ENCODE results near the gene RNF224. TPM values are rescaled to one million over a fixed set of nuclear protein-coding genes. Genes with fewer than 3 reads are reported as not detected.

RNF224 gene
- total RNA-seq, 1 experiment from 2014 or later, result 0.30 TPM

GRCh38 chr9:137218754-137219271, 8.5 kb upstream of the RNF224 start:
- Histone ChIP-seq H4K20me1 (ENCODE audit: insufficient read depth) (no peaks in the 10 kb centered on the region), H3K4me1 (ENCODE audit: control insufficient read depth in 1 of 2, insufficient read depth in 2 of 2, low read length in 2 of 2) (peaks cover 28 to 59% of the 10 kb centered on the region in 2 experiments), H3K4me2 (ENCODE audit: low read length) (peak overlapping the region; percentile 77), H2AFZ (ENCODE audit: low read depth, low read length, poor library complexity, severe bottlenecking) (no peak overlapping the region), H3K79me2 (ENCODE audit: insufficient read depth, low read length) (no peaks in the 10 kb centered on the region), H3K36me3 (ENCODE audit: control insufficient read depth in 1 of 2, insufficient read depth in 2 of 2, low read length in 2 of 2) (no peaks in the 10 kb centered on the region), H3K27me3 (ENCODE audit: insufficient read depth, low read length) (no peaks in the 10 kb centered on the region), H3K27ac (ENCODE audit: low read depth, low read length) (peak overlapping the region; percentile 94), H3K4me3 (replicated peaks in 1 of 2; ENCODE audit: low read depth in 1 of 2, low read length in 2 of 2) (0 out of 4 replicates have a peak overlapping the region, but pooled peaks of 1 of the 2 experiments have one; percentile 16), H3K9me2 (ENCODE audit: insufficient read depth) (no peaks in the 10 kb centered on the region), H3K9me3 (ENCODE audit: control insufficient read depth in 1 of 2, insufficient read depth in 1 of 2, low read depth in 1 of 2, low read length in 2 of 2) (no peaks in the 10 kb centered on the region), H3K9ac (ENCODE audit: low read length) (peak overlapping the region; percentile 46)
- no peak for DNase-seq (ENCODE audit: low read depth, low spot score)
- ChIA-PET POLR2A (interaction anchor here (0.6 to 1.2 kb wide), 4 partner anchors 9 to 105 kb away, joined by 3 to 7 read pairs (median 3); partner anchors contain the start of genes RNF224, TPRN and TUBB4B), CTCF (interaction anchor here (1.1 kb wide), 1 partner anchor 68 kb away, joined by 4 read pairs; no protein-coding TSS in a partner anchor), RAD21 (ENCODE audit: low non-redundant PET in 1 of 2, low total read pairs in 2 of 2, uncharacterized antibody in 2 of 2, unreplicated experiment in 2 of 2) (interaction anchor here in 1 of 2 experiments (0.7 kb wide), 1 partner anchor 20 kb away, joined by 4 read pairs; no protein-coding TSS in a partner anchor)
- peak; percentile 12; the same call in 1 of the 2 replicates for ATAC-seq
- no TSS peak for BruUV-seq (replicated peaks)
- intact Hi-C loops (cut with micrococcal nuclease), result no loop called here
- TF ChIP-seq CEBPB (IDR thresholded peaks at IDR 0.05; ENCODE audit: low read depth), result no peak
- TF ChIP-seq ZFX (IDR thresholded peaks at IDR 0.05), result no peak
- TF ChIP-seq MAX (IDR thresholded peaks at IDR 0.05), result no peak
- no peak for TF ChIP-seq RAD21 (IDR thresholded peaks at IDR 0.05; ENCODE audit: low read depth)
- peak; percentile 71 for TF ChIP-seq TCF7L2 (IDR thresholded peaks at IDR 0.05; ENCODE audit: borderline replicate concordance, extremely low read depth, insufficient read depth, insufficient read length)
- TF ChIP-seq EGR1 (IDR thresholded peaks at IDR 0.05; ENCODE audit: low read depth), result no peak
- TF ChIP-seq ELF1 (IDR thresholded peaks at IDR 0.05; ENCODE audit: borderline replicate concordance, low read depth), result no peak
- TF ChIP-seq POLR2A (IDR thresholded peaks at IDR 0.05; ENCODE audit: borderline replicate concordance, extremely low read depth, insufficient read depth, insufficient read length), result no peak
- peak; percentile 44; the same call in 1 of the 2 replicates for TF ChIP-seq POLR2AphosphoS5 (IDR thresholded peaks at IDR 0.05; ENCODE audit: low read depth, low read length)
- no peak for TF ChIP-seq EZH2phosphoT487 (IDR thresholded peaks at IDR 0.05; ENCODE audit: borderline replicate concordance)
- TF ChIP-seq ZNF274 (IDR thresholded peaks at IDR 0.05; ENCODE audit: low read depth, low read length), result no peak
- no peak for TF ChIP-seq REST (IDR thresholded peaks at IDR 0.05; ENCODE audit: low read depth)
- TF ChIP-seq JUND (IDR thresholded peaks at IDR 0.05), result no peak
- no peak for TF ChIP-seq SP1 (IDR thresholded peaks at IDR 0.05; ENCODE audit: low read depth)
- TF ChIP-seq ZBTB33 (IDR thresholded peaks at IDR 0.05; ENCODE audit: extremely low read depth, insufficient replicate concordance, low read length), result no peak
- no peak for TF ChIP-seq ATF3 (IDR thresholded peaks at IDR 0.05)
- TF ChIP-seq CBX3 (IDR thresholded peaks at IDR 0.05; ENCODE audit: low read depth), result no peak
- TF ChIP-seq SIN3A (IDR thresholded peaks at IDR 0.05; ENCODE audit: low read depth), result no peak

Measured in HCT116 (cell line).